GM21529 (cell line): ENCODE data around the gene COA6.
A peak's percentile ranks its signal among the peaks of the same experiment; 100 is the strongest.
"Not testable (repeated sequence)": the region's sequence is repeated elsewhere in the genome, so short reads cannot be mapped to it uniquely, and the experiment has no call there.

Source experiments
- ATAC-seq: cut with Tn5 transposase; IDR thresholded peaks from one replicate; pipeline ENCODE4 v1.9.1; 2021; ENCODE audit not compliant: unreplicated experiment

Gene COA6, protein sequence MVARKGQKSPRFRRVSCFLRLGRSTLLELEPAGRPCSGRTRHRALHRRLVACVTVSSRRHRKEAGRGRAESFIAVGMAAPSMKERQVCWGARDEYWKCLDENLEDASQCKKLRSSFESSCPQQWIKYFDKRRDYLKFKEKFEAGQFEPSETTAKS

DNA sequence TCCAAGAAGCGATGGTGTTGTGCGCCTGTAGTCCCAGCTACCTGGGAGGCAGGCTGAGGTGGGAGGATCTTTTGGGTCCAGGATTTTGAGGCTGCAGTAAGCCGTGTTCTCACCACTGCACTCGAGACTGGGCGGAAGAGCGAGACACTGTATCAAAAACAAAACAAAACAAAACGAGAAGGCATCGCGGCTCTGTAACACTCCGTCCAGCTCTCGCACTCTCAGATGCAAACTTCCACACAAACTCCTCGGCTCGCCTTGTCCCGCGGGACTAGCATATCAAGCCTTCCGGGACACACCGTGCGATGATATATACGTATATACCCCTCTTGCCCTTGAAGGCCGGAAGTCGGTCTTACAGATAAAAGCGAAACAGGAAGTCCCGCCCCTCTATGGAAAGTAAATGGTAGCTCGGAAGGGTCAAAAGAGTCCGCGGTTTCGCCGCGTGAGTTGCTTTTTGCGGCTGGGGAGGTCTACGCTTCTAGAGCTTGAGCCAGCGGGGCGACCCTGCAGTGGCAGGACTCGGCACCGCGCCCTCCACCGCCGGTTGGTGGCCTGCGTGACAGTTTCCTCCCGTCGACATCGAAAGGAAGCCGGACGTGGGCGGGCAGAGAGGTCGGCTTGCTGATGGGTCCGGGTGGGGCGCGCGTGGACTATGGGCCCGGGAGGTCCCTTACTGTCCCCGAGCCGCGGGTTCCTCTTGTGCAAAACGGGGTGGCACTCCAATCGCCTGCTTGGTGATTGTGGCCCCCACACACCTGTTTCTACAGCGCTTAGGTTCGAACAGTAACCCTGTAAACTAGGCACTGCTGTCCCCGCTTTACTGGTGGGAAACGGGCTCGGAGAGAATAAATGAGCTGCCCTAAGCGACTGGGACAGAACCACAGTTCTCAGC, at the start of gene COA6:
COA6 (plus strand) TSS at position 393 of the 895 bp plus-strand sequence; CDS start at position 404, 11 bp downstream.
- ATAC-seq: peak; percentile 95

DNA sequence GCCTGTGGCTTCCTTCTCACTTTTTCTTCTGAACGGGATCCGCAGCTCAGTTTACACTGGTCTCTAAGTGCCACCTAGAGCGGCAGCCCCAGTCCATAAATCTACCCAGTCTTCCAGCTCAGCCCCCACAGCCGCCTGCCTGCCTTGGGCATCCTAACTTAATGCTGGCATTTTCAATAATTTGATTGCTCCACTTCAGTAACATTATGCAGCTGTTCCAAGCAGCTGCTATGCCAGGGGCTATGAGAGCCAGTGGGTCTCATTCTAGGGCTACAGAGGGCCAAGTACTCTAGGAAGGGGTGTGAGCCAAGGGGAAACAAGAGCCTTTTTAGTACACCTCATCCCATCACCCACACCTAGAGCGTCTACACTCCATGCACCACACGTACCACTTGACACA, 48.4 kb upstream of the COA6 start:
- ATAC-seq: no peak

DNA sequence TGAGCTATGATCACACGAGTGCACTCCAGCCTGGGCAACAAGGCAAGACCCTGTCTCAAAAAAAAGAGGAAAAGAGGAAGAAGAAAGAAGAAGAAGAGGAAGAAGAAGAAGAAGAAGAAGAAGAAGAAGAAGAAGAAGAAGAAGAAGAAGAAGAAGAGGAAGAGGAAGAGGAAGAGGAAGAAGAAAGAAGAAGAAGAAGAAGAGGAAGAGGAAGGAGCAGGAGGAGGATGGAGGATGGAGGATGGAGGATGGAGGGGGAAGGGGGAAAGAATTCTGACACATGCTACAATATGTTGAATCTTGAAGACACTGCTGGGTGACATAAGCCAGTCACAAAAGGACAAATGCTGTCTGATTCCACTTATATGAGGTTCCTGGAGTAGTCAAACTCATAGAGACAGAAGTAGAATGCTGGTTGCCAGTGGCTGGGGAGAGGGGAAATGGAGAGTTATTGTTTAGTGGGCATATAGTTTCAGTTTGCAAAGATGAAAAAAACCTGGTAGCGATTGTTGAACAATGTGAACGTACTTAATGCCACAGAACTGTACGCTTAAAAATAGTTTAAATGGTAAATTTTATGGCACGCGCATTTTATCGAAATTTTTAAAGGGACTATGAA, 47.3 kb upstream of the COA6 start:
- ATAC-seq: peak; percentile 37

DNA sequence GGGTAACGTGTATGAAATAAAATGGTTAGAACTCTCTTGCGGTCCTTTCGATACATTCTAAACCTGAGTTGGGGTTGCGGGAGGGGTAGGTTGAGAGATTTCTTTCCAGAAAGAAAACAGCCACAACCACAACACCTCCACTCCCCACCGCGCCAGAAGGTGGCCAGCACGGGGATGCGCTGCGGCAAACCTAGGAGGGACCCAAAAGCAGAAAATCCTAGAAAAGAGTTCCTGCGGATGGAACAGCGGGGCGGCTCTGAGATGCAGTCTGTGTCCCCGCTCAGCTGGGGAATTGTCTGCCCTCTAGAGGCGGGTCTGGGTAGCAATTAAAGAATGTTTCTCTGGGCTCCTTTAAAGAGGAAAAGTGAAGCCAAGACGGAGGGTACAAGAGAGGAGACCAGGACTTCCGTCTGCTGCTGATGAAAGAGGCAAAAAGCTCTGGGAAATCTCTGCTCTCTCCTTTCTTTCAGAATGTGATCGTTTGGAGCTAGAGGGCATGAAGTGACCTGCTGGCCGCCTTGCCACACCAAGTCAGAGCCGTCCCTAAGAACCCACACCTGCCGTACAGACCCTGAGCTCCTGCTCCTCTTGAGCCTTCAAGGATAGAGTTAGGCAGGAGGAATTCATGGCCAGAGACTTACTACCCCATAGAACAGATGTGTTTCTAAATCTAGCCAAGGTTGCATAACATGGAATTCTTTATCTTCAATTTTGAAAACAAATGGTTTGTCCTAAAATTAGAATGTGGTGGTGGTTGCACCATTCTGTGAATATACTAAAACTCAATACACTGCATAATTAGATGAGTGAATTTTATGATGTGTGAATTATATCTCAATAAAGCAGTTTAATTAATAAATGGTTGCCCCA, 46.5 kb upstream of the COA6 start:
- ATAC-seq: peak; percentile 88

DNA sequence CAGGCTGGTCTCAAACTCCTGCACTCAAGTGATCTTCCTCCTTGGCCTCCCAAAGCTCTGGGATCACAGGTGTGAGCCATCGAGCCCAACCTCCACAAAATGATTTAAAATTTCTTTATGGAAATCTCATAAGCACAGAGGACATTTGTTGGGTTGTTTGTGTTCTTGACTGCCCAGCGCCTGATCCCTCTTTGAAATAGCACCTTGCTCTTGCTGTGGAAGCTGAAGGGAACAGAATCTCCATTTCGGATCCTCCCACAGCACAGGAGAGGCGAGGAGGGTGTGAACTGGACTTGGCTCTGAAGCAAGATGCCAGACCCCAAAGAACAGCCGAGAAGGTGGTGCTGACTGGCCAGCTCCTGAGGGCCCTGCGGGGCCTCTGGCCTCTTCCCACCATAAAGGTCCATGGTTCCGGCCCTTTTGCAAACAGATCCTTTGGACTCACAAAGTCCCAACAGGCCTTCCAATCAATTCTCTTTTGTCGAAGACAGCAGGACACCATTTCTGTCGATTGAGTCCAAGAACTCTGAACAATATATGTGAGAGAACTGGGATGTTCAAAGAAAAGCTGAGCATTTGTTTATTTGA, 45.6 kb upstream of the COA6 start:
- no peak for ATAC-seq

DNA sequence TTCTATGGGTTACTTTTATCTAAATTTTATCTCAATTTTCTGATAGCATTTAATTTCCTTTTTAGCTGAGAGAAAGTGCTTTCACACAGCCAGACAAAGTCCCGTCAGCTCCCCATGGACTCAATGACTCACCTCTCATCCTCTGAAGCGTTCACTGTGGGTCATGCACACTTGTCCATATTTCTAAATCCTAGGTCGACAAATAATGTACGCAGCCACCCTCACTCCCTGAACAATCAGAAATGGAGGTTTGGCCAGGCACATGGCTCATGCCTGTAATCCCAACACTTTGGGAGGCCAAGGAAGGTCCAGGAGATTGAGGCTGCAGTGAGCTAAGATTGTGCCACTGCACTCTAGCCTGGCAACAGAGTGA, 42.4 kb upstream of the COA6 start:
- no peak for ATAC-seq

DNA sequence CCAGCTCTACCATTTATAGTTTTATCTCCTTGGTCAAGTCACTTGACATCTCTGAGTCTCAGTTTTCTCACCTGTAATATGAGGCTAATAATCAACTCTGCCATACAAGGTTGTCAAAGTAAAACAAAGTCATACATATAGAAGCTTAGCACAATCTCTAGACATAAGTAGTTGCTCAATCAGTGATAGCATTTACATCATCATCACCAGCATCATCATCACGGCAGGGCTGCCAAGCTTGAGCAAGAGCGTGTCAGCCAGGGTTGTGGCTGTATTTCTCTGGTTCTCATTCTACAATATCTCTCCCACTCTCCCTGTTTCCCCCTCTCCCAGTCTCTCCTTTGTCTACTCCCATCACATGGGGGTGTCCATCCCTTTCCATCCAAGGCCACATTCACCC, 41.7 kb upstream of the COA6 start:
- ATAC-seq: no peak

DNA sequence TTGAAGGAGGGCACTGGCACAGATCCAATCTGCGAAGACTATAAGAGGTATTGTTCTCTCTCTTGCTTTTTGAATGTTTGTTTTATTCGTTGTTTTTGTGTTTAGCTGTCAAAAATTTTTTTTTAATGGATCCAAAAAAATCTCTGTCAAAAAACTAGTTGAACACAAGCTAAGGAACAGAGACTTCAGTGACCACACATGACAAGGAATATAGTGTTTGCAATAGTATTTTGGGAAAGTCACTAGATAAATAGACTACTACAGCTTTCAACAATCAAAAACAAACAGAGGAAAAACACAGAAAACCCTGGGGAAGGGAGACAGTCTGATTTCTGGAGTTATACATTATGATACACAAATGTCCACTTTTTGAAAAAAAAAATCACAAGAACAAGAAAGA, 36.9 kb upstream of the COA6 start:
- ATAC-seq: no peak

DNA sequence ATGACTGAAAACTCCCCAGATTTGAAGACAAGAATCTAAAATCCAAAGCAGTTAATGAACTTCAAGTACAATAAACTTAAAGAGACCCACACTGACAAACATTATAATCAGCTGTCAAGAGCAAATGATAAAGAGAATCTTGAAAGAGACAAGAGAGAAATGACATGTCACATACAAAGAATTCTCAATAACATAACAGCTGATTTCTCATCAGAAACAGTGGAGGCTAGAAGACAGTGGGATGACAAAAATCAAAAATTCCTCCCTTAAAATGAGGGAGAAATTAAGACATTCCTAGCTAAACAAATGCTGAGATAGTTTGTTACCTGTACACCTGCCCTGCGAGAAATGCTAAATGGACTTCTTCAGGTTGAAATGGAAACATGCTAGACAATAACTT, 36.0 kb upstream of the COA6 start:
- ATAC-seq: no peak

DNA sequence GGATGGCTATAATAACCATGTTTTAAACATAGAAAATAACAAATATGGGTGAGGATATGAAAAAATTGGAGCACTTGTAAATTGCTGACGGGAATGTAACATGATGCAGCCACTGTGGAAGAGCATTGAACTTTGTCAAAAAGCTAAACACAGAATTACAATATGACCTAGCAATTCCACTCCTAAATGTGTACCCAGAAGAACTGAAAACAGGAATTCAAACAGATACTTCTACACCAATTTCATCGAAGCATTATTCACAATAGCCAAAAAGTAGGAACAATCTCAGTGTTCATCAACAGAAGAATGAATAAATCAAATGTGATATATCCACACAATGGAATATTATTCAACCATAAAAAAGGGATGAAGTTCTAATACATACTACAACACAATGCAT, 32.7 kb upstream of the COA6 start:
- no peak for ATAC-seq

DNA sequence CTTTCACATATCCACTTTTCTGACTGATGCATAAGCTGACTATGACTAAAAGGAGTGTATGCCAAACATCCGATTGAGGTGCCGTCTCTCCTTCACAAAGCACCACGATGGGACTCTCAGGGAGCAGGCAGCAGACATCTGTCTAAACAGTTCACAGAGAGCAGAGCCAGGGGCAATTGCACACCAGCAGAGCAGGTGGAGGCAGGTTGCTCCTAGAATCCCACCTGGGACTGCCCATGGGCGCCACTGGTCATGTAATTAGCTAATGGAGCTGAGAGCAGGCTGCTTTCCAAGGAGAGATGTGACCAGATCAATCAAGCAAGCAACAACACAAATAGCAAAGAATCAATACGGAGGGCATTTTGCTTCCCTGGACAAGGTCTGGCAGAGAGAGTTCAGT, 30.5 kb upstream of the COA6 start:
- ATAC-seq: no peak

DNA sequence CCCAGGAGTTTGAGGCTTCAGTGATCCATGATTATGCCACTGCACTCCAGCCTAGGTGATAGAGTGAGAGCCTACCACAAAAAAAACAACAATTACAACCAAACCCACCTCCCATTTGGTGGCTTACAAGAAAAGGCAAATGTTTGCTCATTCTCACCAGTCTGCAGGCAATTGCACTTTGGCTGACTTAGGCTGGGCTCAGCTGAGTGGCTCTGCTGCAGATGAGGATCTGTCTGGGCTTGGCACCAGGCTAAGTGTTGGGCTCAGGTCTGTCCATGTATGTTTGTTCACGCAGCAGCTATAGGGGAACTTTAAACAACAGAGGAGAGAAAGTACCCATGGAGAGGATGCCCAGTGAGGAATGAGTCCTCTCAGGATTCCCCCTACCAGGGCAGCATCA, 28.0 kb upstream of the COA6 start:
- no peak for ATAC-seq

DNA sequence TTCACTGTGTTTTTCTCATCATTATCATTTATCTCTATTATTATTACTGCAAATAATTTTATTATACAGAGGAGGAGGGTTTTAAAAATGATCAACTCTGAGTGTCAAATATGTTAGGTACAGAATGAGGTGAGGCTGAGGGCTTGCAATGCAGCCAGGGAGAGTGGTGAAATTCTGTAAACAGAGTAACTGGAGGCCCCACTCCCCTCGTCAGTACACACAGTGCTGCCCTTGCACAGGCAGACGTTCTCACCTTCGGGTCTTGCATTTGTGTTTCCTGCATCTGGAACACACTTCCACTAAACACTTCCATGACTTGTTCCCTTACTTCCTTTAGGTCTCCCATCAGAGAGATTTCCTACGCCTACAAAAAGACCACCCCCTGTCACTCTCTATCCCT, 24.3 kb upstream of the COA6 start:
- no peak for ATAC-seq

DNA sequence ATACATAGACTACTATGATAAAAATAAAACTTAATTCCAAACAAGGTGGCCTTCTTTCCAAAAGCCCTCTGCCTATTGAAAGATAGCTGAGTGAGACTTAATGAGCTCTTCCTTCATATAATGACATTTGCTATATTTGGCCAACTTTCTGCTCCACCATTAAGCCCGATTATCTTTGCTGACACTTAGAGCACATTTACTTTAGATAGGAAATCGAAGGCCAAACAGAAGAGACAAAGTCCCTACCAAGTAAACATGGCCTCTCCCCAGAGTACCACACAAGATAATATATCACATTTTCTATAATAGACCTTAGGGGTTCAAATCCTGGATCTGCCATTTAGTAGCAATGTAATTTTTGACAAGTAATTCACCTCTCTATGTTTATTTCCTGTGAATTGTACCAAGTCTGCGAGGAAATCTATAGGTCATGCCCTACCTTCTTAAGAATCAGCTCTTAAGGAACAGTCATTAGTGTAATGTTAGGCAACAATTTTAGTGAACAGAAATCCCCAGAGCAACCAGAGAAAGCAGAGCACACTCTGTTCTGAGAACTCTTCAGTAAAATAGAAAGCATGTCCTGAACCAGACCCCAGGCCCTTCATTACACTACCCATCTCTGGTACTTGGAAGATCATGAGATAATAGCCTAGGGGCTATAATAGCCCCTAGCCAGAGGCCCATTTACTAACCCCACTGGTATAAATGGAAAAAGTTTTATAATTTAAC, 17.3 kb upstream of the COA6 start:
- no peak for ATAC-seq

DNA sequence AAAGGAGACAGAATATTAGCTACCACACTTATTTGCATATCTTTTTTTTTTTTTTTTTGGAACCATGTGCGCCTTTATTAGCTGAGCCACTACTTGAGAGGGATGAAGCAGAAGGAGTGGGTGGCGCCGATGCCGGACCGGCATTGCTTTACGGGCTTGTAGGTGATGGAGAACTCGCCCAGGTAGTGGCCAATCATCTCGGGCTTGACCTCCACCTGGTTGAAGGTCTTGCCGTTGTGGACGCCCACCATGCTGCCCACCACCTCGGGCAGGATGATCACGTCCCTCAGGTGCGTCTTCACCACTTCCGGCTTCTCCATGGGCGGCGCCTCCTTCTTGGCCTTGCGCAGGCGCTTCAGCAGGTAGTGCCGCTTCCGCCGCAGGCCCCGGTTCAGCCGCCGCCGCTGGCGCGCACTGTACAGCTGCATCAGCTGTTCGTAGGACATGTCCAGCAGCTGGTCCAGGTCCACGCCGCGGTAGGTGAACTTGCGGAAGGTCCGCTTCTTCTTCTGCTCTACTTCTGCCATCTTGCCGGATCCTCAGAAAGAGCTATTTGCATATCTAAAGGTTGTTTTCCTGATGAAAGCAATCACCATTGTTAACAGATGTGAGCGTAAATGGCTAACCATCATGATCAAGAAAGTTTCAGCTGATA, 16.5 kb upstream of the COA6 start:
- not testable (repeated sequence) for ATAC-seq

DNA sequence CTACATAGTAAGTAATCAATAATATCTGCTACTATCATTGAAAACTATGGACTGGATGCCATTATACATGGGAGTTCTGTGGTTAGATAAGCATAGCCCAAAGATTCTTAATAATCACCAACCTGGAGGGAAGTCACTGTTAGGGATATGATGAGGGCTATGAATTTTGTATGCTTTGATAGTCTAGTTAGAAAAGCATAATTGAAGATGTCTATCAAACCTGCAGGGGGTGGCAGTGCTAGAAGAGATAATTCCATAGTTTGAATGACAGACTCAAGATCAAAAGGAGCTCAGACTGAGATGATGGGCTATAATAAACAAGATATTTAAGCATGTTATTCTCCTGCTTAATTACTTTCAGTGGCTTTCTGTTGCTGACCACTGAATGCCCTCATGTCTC, 15.4 kb upstream of the COA6 start:
- ATAC-seq: no peak

DNA sequence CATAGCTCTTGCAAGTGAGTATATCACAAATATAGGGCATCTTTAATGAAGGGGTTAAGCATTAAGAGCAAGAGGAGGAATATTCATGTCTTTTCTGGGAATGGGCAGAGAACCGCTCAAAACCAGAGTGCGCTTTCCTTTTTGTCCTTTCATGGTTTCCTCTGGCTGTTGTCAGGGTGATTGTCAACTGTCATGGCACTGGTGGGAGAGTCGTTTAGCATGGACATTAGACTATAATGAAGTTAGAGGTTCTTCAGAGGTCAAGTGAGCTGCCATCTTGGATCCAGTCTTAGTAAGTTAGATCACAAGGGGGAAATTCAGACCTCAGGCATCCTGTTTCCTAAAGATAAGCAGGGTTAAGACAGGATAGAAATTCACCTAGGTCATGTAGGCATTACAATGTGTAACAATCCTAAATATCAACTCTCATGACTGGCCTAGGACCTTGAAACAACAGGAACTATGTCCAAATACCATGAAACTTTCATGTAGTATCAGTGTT, 12.1 kb upstream of the COA6 start:
- no peak for ATAC-seq

DNA sequence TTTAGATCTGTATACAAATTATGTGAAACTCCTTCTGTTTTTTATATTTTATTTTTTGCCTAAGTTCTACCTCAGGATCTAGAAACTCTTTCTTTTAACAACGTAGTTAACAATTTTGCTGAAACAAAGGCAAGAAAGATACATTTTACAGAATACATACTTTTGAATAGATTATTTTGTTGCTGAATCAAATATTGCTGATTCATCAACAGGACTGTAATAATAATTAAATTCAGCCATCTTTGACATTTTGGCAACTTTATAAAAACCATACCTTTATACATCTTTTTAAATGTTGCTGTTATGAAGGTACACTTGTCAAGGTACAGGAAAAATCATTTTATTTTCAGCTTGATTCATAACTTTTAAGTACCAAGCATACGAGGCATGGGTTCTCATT, 10.7 kb upstream of the COA6 start:
- no peak for ATAC-seq

DNA sequence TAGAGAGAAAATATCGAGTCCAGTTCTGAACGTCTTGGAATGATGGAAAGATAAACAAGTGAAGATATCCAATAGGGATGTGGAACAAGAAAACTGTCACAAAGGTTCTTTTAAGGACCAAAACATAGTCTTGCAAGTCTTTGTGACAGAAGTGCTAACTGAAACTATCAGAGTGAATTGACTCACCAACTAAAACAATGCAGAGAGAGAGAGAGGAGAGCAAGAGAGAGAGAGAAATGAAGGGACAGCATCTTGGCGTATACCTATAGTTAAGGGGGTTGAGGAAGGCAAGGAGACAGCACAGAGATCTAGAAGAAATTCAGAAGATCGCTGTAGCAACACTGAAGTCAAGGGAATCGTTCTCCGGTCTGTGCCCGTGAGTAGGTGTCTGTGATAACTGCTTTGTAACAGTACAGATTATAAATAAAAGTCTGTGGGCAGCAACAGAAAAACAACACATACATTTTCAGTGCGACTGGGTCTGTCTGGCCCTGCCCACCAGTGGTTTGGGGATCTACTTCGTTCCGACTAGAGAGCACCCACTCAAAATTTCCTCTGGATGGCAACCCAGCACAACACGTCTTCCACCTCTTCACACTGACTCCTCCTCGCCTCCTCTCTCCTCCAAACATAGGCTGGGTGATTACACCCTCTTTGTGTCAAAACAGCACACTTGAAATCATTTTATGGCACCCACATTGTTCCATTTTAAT, 4.8 kb upstream of the COA6 start:
- ATAC-seq: no peak
